PC-3 (cell line): ENCODE results near the gene FAM25C.
"Not testable (repeated sequence)": the region's sequence is repeated elsewhere in the genome, so short reads cannot be mapped to it uniquely, and the experiment has no call there.

Experiments used
- CTCF ChIP-seq: fragments of 300-600 bp; sonication (generic); conservative IDR thresholded peaks from 2 replicates; pipeline ENCODE4 v1.5.1; 2017; ENCODE audit warnings: antibody characterized with exemption, low read depth, mild to moderate bottlenecking, low read length
- EZH2 ChIP-seq: fragments of 300-600 bp; sonication (generic); IDR thresholded peaks from one replicate; pipeline ENCODE4 v1.6.1; 2017; ENCODE audit warnings: antibody characterized with exemption, mild to moderate bottlenecking, low read length; ENCODE audit not compliant: unreplicated experiment
- EZH2phosphoT487 ChIP-seq: fragments of 300-600 bp; sonication (generic); IDR thresholded peaks from 2 replicates; pipeline ENCODE4 v1.6.1; 2018; ENCODE audit warnings: mild to moderate bottlenecking, antibody characterized with exemption, low read length, borderline replicate concordance

- not testable (repeated sequence) for TF ChIP-seq CTCF, EZH2phosphoT487, EZH2
Observed at GRCh38 chr10:47990097-47990496, 9.5 kb downstream of the FAM25C start.
